Activated CD4-positive, alpha-beta T cell treated with anti-CD3 and anti-CD28 coated beads, Interleukin-2, amount 50 U/mL, for 24 hours (primary cell): ENCODE data around the gene RHOBTB1.
"Not testable (repeated sequence)": the region's sequence is repeated elsewhere in the genome, so short reads cannot be mapped to it uniquely, and the experiment has no call there.

Experiments used
- DNase-seq, 2 donors: peaks; one replicate each; pipeline ENCODE4 v3.0.0-alpha.2; 2020; ENCODE audit warnings: low read depth in 1 of 2, low spot score in 1 of 2

RHOBTB1 gene, protein sequence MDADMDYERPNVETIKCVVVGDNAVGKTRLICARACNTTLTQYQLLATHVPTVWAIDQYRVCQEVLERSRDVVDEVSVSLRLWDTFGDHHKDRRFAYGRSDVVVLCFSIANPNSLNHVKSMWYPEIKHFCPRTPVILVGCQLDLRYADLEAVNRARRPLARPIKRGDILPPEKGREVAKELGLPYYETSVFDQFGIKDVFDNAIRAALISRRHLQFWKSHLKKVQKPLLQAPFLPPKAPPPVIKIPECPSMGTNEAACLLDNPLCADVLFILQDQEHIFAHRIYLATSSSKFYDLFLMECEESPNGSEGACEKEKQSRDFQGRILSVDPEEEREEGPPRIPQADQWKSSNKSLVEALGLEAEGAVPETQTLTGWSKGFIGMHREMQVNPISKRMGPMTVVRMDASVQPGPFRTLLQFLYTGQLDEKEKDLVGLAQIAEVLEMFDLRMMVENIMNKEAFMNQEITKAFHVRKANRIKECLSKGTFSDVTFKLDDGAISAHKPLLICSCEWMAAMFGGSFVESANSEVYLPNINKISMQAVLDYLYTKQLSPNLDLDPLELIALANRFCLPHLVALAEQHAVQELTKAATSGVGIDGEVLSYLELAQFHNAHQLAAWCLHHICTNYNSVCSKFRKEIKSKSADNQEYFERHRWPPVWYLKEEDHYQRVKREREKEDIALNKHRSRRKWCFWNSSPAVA

DNA sequence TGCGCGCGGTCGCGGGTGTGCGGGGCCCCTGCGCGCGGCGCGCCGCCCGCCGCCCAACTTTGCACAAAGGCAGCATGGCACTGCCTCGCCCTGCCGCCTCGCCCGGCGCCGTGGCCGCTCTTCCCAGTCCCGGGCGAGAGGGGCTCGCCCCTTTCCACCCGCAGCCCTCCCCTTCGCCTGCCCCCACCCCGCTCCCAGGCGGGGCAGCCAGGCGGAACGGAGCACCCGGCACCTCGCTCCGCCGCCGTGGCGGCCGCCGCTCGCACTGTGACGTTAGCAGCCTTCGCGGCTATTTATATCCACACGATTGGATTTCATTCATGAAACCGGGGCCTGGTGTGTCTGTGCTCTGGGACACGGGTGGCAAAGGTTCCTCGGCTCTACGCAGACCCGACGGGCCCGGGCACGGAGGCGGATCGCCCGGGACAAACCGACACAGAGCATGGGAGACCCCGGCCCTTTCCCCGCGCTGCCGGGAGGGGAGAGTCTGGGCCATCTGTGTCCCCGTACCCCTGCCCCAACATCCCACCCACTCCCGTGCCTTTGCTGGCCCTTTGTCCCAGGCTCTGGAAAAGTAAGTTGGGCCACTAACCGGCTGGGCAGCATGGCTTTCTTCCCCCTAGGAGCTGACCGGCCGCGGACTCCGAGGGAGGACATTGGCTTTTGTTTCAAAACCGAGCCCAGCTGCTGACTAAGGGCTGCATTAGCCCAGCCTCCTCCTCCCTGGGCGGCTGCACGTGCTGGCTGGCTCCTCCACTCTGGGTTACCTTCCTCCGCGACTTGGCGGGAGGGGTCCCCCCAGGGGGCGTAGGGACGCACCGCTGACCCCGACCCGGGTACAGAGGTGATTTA lies at the start of gene RHOBTB1:
RHOBTB1 (minus strand) TSS at position 128 of the 852 bp plus-strand sequence. CDS start 32,643 bp downstream, outside the sequence.
- no peak for DNase-seq

DNA sequence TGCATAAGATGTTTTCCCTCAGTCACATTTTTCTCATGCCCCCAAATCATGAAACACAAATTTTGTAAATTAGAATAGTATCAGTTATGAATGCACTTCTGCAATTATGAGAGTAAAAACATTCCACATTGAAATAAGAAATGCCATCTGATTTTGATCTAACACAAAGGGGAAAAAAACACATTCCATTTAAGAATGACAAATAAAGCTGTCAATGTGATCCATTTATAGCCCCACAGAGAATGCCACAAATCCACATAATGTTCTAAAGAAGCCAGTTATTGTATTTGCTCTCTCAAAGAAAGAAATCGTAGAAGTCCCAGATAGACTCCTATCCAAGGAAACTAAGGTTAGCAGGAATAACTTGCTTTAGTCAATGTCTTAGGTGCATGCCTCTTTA lies 48.7 kb upstream of the RHOBTB1 start:
- DNase-seq = no peak

DNA sequence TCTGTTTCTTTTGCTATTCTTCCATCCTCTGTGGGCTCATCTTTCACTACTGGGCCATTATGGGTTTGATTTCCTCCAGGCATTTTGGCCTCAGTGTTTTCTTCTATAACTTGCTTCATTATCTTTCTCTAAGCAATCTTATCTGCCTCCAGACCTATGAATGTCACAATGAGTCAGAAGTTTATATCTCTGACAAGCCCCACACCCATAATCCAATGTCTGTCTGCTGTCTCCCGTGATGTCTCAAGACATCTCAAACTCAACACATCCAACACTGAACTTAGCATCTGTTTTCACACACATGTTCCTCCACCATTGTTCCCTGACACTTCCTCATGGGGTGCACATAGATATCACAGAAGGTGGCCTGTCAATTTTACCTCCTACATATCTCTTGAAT lies 46.7 kb upstream of the RHOBTB1 start:
- DNase-seq = no peak

DNA sequence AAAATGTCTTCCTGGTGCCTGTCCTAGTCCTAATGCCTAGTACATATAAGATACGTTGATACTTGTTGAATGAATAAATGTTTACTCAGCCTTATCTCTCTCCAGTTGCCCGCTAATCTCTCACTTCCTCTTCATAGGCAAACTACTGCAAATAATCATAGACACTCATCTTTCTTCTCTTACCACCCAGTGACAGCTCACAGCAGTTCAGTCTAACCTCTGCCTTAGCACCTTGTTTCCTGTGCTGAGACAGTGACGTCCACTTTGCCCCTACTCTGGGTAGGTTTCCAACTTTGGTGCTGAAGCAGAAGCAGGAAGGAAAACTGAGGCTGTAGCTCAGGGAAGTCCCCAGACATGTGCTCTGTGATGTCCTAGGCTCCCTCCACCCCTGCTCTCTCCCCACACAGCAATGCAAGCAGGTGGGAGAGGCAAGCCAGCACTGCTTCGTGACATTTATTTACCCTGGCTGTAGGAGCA lies 45.5 kb upstream of the RHOBTB1 start:
- no peak for DNase-seq

DNA sequence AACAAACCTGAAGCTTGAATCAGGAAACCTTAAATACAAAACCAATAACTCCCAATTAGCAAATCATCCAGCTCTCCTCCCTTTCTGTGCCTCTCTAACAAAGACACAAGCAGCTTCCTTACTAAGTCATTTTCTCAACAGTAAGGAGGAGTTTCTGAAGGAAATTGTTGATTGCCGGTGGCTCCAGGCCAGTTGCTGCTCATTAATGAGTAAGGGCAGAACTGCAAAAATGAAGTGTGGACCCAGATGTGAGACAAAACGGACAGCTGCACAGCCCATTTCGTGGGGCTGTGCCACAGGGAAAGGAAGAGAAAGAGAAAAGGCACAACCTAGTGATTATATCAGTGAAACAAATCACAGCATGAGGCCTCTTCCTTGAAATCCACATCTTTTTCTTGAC lies 42.8 kb upstream of the RHOBTB1 start:
- no peak for DNase-seq

DNA sequence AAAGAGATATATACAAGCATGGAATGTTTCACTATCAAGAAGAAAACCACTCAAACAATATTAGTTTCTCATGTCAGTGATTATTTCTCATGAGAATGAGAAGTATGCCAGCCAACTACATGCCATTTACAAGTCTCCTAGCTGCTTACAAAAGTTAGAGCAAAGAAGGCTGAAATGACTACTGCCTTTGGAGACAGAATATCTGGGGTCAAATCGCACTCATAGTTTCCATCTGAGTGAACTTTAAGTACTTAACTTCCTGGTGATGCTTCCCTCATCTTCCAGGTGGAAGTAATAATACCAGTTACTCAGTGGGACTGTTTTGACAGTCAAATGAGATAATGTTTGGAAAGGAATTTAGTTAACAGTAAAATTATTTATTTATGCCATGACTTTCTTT lies 42.0 kb upstream of the RHOBTB1 start:
- no peak for DNase-seq

DNA sequence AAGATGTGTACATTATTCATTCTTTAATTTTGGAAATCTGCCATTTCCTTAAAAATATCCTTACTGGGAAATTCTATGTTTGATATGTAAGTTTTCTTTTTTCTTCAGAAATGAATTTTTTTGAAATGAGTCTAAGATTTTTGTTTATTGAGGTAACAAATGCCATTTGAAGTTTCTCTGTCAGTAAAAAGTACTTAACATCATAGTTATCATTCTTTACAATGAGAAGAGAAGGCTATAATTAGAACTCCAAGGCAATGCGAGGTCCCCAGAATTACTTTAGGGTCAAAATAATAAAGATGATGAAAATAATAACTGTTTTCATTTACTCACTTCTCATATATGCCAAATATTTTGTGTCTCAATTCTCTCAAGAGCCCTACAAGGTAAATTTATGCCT lies 37.0 kb upstream of the RHOBTB1 start:
- DNase-seq = no peak

DNA sequence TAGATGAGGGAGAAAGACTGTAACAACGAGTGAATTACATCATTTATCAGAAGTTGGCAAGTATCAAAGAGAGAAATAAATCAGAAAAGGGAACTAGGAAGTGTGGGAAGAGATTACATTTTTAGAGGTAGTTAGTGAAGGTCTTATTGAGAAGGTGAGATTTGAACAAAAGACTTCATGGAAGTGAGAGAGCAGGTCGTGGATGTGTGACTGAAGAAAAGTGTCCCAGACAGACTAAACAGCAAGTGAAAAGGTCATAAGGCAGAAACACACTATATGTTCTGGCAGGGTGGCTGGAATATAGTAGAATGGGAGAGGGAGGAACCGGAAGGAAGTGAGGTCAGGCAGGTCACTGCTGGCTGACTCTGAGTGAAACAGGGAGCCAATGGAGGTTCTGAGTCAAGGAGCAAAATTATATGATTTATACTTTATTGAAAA lies 35.7 kb upstream of the RHOBTB1 start:
- no peak for DNase-seq

DNA sequence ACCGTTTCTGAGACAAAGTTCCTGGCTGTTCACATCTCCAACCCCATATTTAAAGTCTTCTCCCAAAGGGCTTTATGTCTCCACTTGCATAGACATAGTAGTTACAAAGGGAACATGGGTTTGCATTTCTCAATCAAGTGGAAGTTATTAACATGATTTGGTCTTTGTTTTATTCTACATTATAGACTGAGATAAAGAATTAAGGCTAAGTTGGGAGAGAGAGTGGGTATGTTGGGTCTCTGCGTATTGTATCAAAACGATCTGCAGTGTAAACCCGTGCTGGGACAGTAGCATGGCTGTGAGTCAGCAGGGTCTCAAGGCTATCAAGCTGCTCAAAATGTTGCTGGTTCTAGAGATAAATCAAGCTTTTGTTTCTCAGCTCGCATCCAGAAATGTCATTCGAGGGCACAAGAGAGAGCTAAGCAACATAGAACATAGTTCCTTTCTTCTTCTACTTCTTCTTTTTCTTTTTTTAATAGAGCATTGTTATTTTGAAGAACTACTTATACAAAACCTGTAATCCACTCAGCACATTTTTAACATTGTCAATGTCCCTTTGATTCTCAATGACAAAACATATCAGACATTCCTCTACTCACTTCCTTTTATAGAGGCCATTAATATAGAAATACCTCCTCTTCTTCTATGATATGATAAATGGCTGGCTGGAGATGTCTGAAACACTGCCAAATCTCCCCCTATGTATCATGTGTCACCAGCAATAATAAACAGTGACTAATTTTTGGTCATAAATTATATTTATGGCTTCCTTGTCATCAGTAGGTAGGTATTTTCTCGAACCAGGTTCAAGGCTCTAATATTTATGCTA lies 34.5 kb upstream of the RHOBTB1 start:
- DNase-seq = no peak

DNA sequence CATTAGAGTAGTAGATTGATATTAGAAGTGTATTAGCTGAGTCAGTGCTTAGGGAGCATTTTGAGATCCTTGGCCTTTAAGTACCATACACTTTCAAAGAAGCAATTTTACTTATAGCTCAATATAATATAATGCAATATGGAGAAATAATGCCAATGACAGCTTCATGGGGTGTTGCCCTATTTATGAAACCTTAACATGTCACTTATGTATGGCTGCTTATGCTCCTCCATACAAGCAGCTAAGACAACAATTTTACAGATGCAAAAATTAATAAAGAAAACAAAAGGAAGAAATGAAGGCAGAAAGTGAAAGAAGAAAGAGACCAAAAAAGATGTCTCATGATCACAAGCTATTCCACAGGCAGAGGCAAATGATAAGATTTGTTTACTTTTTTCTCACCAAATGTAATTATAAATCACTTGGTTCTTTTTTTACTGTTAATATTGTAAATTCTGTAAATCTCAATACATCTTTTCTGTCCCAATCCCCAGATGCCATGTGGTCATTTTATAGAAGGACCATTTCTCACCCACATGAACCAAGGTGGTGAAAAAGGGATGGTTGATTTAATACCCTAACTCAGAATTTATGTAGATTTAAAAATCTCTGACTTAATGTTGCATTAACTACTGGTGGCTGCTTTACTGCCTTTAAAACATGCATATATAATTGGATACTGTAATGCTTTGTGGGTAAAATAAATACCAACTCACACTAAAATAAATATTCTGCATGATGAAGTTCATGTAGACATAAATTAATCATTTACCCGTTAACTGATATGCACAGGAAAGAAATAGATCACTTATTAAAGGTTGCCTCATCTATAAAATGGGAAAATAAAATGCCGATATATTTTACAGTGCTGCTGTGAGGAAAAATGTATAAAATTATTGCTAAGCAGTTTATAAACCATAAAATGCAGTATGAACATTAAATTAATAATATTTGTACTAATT lies 33.5 kb upstream of the RHOBTB1 start:
- DNase-seq = no peak

DNA sequence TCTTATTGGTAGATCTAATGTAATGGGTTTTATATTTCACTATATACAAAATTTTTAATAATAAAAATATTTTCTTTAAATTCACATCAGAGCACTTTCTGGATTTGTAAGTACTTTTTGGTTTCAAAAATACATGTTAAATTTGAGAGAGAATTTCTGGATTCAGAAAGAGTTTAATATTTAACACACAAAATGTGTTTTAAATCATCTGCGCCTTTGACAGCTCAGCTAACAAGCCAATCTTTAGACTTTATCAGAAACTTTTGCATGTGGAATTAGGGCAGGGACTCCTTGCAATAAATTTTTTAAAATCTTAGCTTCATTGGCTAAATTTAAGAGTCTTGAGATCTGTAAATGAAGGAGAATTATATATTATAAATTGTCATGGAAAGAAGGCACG lies 32.7 kb upstream of the RHOBTB1 start:
- DNase-seq = no peak

DNA sequence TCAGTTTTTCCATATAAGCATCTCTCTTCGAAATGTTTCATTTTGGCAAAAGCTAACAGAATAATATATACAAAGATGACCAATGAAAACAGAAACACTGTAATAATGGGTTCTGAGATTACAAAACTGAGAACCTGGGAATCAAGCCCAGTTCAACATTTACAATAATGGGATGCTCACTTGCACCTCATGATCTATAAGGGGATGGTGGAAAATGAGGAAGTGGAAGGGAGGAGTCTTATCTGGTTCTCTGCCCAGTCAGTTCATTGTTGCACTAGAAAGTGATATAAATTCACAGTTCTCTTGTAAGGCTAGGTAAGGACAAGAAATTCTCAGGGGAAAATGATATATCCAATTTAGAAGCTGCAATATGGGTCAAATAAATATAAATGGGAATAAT lies 31.7 kb upstream of the RHOBTB1 start:
- no peak for DNase-seq

DNA sequence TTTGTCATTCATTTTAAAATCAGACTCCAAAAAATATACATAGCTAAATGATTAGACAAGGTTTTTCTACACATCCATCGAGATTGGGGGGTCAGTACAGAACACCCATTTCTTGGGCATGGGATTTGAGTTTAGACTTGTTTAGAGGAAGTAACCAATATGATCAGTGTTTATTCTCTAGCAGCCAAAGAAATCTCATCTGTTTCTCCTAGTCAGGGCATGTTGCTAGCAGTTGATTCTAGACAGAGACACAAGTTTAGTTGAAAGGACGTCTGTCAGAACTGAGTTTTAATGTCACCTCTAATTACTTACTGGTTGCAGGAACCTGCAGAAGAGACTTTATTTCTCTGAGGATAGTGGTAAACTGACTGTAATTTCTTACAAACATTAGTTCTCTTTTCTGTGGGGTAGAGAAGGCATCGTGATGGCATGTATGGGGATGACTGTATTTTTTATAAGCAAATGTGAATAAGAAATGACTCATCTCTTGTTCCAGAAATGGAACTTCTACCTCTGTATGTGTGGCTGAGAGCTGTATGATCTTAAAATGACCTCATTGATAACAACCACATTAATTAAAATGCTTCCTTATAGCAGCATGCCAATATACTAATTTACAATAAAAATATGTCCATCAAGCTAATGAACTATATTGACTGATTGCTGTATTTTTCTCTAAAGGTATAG lies 30.6 kb upstream of the RHOBTB1 start:
- no peak for DNase-seq

DNA sequence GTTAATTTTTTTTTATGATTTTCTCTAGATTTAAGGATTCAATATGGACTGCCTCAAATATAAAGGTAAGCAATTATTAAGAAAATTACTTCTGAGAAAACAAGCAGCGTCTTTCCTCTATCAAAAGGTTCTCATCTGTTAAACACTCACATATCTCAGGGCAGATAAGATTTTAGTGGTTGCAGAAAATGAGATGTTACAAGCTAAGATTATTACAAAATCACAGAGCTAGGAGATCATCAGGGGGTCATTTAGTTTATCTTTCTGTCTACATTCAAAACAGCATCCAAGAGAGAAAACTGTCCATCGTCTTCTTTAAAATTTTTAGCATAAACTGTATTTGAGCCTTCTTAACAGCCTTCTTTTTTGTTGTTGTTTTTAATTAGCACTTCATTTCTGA lies 29.1 kb upstream of the RHOBTB1 start:
- DNase-seq = no peak

DNA sequence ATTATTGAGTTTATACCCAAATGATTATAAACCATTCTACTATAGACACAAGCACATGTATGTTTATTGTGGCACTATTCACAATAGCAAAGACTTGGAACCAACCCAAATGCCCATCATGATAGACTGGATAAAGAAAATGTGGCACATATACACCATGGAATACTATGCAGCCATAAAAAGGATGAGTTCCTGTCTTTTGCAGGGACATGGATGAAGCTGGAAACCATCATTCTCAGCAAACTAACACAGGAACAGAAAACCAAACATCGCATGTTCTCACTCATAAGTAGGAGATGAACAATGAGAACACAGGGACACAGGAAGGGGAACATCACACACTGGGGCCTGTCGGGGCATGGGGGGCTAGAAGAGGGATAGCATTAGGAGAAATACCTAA lies 28.2 kb upstream of the RHOBTB1 start:
- not testable (repeated sequence) for DNase-seq

DNA sequence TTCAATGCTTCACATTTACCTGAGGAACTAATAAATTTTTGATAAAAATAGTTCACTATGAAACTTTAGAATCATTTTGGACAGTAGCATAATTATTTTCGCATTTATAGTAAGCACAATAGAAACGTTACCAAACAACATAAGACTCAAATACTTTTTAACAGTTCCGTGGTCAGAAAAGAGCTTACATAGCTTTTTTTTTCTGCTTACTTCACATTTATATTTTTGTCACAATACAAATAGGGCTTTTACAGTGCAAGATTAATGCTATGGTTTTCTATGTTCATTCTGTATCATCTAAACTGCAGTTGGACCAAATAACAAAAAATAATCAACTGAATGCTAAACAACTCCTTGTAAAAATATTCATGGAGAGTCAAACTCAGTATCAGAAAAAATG lies 26.5 kb upstream of the RHOBTB1 start:
- no peak for DNase-seq

DNA sequence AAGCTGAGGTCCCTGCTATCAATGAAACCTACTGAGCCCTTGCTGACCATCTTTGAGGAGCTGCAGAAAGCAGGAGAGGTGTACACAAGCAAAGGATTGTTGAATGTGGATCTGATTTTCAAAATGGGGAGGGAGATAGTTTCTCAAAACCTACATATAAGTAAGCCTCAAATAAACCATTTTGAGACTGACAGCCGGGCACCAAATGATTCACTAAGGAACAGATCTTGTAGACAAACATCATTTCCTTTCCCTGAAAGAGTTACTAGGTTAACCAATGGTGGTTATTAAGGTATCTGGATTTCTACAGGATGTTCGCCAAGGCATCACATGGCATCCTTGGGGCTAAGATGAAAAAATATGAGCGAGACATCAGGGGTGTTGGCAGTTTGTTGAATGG lies 24.5 kb upstream of the RHOBTB1 start:
- no peak for DNase-seq

DNA sequence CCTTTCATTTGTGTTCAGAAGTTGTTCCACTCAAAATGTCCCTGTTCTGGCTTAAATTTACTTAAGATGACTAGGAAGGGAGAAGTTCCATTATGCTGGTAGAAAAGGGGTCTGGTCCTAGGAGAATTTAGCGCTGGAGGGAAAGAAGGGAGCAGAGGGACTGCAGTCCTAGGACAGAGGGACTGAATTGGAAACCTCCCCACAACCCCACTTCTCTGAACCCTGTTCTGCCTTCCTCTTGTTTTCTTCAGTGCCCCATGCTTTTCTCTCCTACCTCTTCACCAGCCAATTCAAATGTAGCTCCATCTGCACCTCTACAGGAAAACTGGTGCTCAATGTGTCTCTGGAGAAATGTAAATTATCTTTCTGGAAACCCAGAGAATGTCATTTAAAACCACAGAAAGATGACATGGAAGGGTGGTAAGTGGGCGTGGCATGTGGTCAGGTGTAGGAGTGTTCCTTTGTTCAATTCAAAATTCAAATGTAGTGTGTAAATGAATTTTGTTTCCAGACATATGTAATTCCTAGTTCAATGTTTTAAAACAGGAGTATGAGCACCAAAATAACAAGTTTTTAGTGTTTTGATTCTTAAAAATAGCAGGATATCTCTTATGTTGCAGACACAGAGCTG lies 24.0 kb upstream of the RHOBTB1 start:
- no peak for DNase-seq
